HUES6 (cell line): ENCODE data around the gene IL17RB.

Source experiments
- H3K27ac ChIP-seq: 2 replicates; pipeline ENCODE4 v1.7.0; 2013; ENCODE audit warnings: low read depth, mild to moderate bottlenecking, low read length, inconsistent platforms
- H3K27me3 ChIP-seq: 2 replicates; pipeline ENCODE4 v1.6.1; 2013; ENCODE audit warnings: low read length; ENCODE audit not compliant: control insufficient read depth, insufficient read depth
- H3K36me3 ChIP-seq: 2 replicates; pipeline ENCODE4 v1.6.1; 2013; ENCODE audit warnings: low read length; ENCODE audit not compliant: control insufficient read depth, insufficient read depth
- H3K4me1 ChIP-seq: 2 replicates; pipeline ENCODE4 v1.6.1; 2013; ENCODE audit warnings: low read length; ENCODE audit not compliant: control insufficient read depth, insufficient read depth
- H3K4me3 ChIP-seq: 2 replicates; pipeline ENCODE4 v1.5.1; 2013; ENCODE audit warnings: low read depth, low read length
- H3K9ac ChIP-seq: one replicate; pipeline ENCODE4 v1.6.1; 2013; ENCODE audit warnings: mild to moderate bottlenecking, low read length
- H3K9me3 ChIP-seq: 2 replicates; pipeline ENCODE4 v1.6.1; 2013; ENCODE audit warnings: low read depth, low read length; ENCODE audit not compliant: control insufficient read depth, insufficient read depth

Gene IL17RB

GRCh38 chr3:53815067-53815466 is 31.3 kb upstream of the IL17RB start:
- Histone ChIP-seq H3K4me3 (no peak overlapping the region), H3K36me3 (peaks cover 18% of the 10 kb centered on the region), H3K27ac (no peak overlapping the region), H3K9me3 (no peaks in the 10 kb centered on the region), H3K9ac (no peak overlapping the region), H3K4me1 (no peaks in the 10 kb centered on the region), H3K27me3 (no peaks in the 10 kb centered on the region)

GRCh38 chr3:53815651-53816050 is 30.7 kb upstream of the IL17RB start:
- Histone ChIP-seq H3K4me3 (no peak overlapping the region), H3K27me3 (no peaks in the 10 kb centered on the region), H3K4me1 (no peaks in the 10 kb centered on the region), H3K9me3 (no peaks in the 10 kb centered on the region), H3K9ac (no peak overlapping the region), H3K36me3 (peaks cover 18% of the 10 kb centered on the region), H3K27ac (no peak overlapping the region)

GRCh38 chr3:53816425-53816824 is 29.9 kb upstream of the IL17RB start:
- Histone ChIP-seq H3K36me3 (peaks cover 19% of the 10 kb centered on the region), H3K4me3 (no peak overlapping the region), H3K27ac (no peak overlapping the region), H3K27me3 (no peaks in the 10 kb centered on the region), H3K9me3 (no peaks in the 10 kb centered on the region), H3K9ac (no peak overlapping the region), H3K4me1 (no peaks in the 10 kb centered on the region)

GRCh38 chr3:53817211-53817610 is 29.2 kb upstream of the IL17RB start:
- Histone ChIP-seq H3K27me3 (no peaks in the 10 kb centered on the region), H3K9me3 (no peaks in the 10 kb centered on the region), H3K4me3 (no peak overlapping the region), H3K27ac (no peak overlapping the region), H3K4me1 (no peaks in the 10 kb centered on the region), H3K9ac (no peak overlapping the region), H3K36me3 (peaks cover 23% of the 10 kb centered on the region)

- no peaks in the 10 kb centered on the region for H3K27me3 ChIP-seq
- no peaks in the 10 kb centered on the region for H3K9me3 ChIP-seq
- no peak overlapping the region for H3K9ac ChIP-seq
- no peak overlapping the region for H3K27ac ChIP-seq
- no peaks in the 10 kb centered on the region for H3K4me1 ChIP-seq
- no peak overlapping the region for H3K4me3 ChIP-seq
- H3K36me3 ChIP-seq = peaks cover 24% of the 10 kb centered on the region
Observed at GRCh38 chr3:53817809-53818208, 28.6 kb upstream of the IL17RB start.

GRCh38 chr3:53818221-53819162 is 27.9 kb upstream of the IL17RB start:
- Histone ChIP-seq H3K27ac (no peak overlapping the region), H3K27me3 (no peaks in the 10 kb centered on the region), H3K36me3 (peaks cover 25% of the 10 kb centered on the region), H3K4me3 (no peak overlapping the region), H3K9ac (no peak overlapping the region), H3K4me1 (no peaks in the 10 kb centered on the region), H3K9me3 (no peaks in the 10 kb centered on the region)

GRCh38 chr3:53819163-53819868 is 27.1 kb upstream of the IL17RB start:
- peaks cover 25% of the 10 kb centered on the region for H3K36me3 ChIP-seq
- peaks cover 6% of the 10 kb centered on the region for H3K4me1 ChIP-seq
- no peak overlapping the region for H3K27ac ChIP-seq
- H3K27me3 ChIP-seq = no peaks in the 10 kb centered on the region
- no peaks in the 10 kb centered on the region for H3K9me3 ChIP-seq
- H3K9ac ChIP-seq = no peak overlapping the region
- H3K4me3 ChIP-seq = no peak overlapping the region

GRCh38 chr3:53820084-53820483 is 26.3 kb upstream of the IL17RB start:
- no peaks in the 10 kb centered on the region for H3K9me3 ChIP-seq
- no peak overlapping the region for H3K9ac ChIP-seq
- H3K4me1 ChIP-seq = peaks cover 9% of the 10 kb centered on the region
- H3K36me3 ChIP-seq = peaks cover 25% of the 10 kb centered on the region
- no peaks in the 10 kb centered on the region for H3K27me3 ChIP-seq
- H3K27ac ChIP-seq = no peak overlapping the region
- H3K4me3 ChIP-seq = no peak overlapping the region

GRCh38 chr3:53820756-53821580 is 25.4 kb upstream of the IL17RB start:
- no peak overlapping the region for H3K27ac ChIP-seq
- no peaks in the 10 kb centered on the region for H3K9me3 ChIP-seq

GRCh38 chr3:53821631-53822121 is 24.7 kb upstream of the IL17RB start:
- no peaks in the 10 kb centered on the region for H3K9me3 ChIP-seq
- no peak overlapping the region for H3K4me3 ChIP-seq
- peaks cover 9% of the 10 kb centered on the region for H3K4me1 ChIP-seq
- H3K9ac ChIP-seq = no peak overlapping the region
- H3K36me3 ChIP-seq = peaks cover 25% of the 10 kb centered on the region
- no peaks in the 10 kb centered on the region for H3K27me3 ChIP-seq
- H3K27ac ChIP-seq = no peak overlapping the region

More at GRCh38 chr3:53820756-53821580, 25.4 kb upstream of the IL17RB start:
- H3K27me3 ChIP-seq = no peaks in the 10 kb centered on the region
- H3K4me3 ChIP-seq = no peak overlapping the region
- H3K9ac ChIP-seq = no peak overlapping the region
- H3K36me3 ChIP-seq = peaks cover 25% of the 10 kb centered on the region
- peaks cover 9% of the 10 kb centered on the region for H3K4me1 ChIP-seq
